ENCODE results near the gene IGFBP1.
"Not testable (repeated sequence)": the region's sequence is repeated elsewhere in the genome, so short reads cannot be mapped to it uniquely, and the experiment has no call there.

IGFBP1 gene

GRCh38 chr7:45888185-45888992, at the start of gene IGFBP1:
TSS of gene IGFBP1 (plus strand) at chr7:45888488. CDS start at chr7:45888653, 165 bp downstream.
- no peak for TF ChIP-seq CTCF (conservative IDR thresholded peaks at IDR 0.05)
- H3K27ac ChIP-seq: no peak within 1 kb of the TSS

GRCh38 chr7:45838852-45839251, 49.4 kb upstream of the IGFBP1 start:
- H3K27ac ChIP-seq: not testable (repeated sequence)

GRCh38 chr7:45841926-45842717, 46.2 kb upstream of the IGFBP1 start:
- H3K27ac ChIP-seq: not testable (repeated sequence)

GRCh38 chr7:45846536-45846935, 41.8 kb upstream of the IGFBP1 start:
- H3K27ac ChIP-seq: not testable (repeated sequence)

GRCh38 chr7:45848734-45849133, 39.6 kb upstream of the IGFBP1 start:
- H3K27ac ChIP-seq: not testable (repeated sequence)

- H3K27ac ChIP-seq: not testable (repeated sequence)
Measured at GRCh38 chr7:45852984-45853383, 35.3 kb upstream of the IGFBP1 start.

- H3K27ac ChIP-seq: not testable (repeated sequence)
Measured at GRCh38 chr7:45853491-45853890, 34.8 kb upstream of the IGFBP1 start.

GRCh38 chr7:45855680-45856079, 32.6 kb upstream of the IGFBP1 start:
- not testable (repeated sequence) for H3K27ac ChIP-seq

- H3K27ac ChIP-seq: not testable (repeated sequence)
Measured at GRCh38 chr7:45856888-45857287, 31.4 kb upstream of the IGFBP1 start.

GRCh38 chr7:45863715-45864114, 24.6 kb upstream of the IGFBP1 start:
- TF ChIP-seq ZFX (IDR thresholded peaks at IDR 0.05): no peak
- peak; percentile 11; the same call in 1 of the 2 replicates for TF ChIP-seq CTCF (conservative IDR thresholded peaks at IDR 0.05)
- H3K27ac ChIP-seq: no peak overlapping the region

- no peak overlapping the region for H3K27ac ChIP-seq
- TF ChIP-seq ZFX (IDR thresholded peaks at IDR 0.05) (no peak), CTCF (conservative IDR thresholded peaks at IDR 0.05) (no peak)
Measured at GRCh38 chr7:45865594-45866410, 22.5 kb upstream of the IGFBP1 start.

Measured in C4-2B (cell line).